Measurements from ENCODE around the gene PWWP2B.
A peak's percentile ranks its signal among the peaks of the same experiment; 100 is the strongest.

PWWP2B gene

DNA sequence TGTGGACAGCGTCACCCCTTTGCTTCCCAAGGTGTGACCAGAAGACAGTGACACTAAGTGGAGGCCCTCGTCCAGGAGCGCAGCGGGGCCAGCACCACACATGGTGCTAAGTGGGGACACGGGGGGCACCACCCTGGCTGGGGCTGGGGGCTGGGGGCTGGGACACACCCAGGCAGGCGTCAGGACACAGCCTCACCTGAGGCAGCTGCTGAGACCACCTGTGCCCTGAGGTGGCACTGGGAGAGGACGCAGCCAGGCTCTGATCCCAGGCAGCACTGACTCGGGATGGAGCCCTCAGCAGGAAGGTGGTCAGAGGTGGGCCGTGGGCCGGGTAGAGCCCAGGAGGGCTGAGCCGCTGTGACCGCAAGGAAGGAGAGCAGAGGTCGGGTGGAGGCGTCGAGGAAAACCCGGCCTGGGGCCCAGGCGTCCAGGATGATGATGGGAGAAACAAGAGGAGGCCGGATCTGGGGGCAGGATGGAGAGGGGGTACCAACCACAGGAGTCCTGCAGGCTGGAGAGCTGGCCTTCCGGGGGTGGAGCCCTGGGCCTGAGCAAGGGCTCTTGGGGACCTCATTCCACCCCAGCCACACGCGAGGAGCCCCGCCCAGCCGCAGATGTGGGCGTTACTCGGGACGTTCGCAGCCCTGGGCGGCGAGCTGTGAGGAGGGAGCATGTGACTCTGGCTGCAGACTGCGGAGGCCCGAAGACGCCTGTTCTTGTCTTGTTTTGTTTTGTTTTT, 42.5 kb upstream of the PWWP2B start:
- FAIRE-seq: no peak
- DNase-seq (ENCODE audit: insufficient read length, low spot score): no peak
- no peak for TF ChIP-seq POLR2A (IDR thresholded peaks at IDR 0.05; ENCODE audit: low read depth, low read length)
- no peak for TF ChIP-seq POLR2AphosphoS5 (IDR thresholded peaks at IDR 0.05; ENCODE audit: low read depth, low read length)
- TF ChIP-seq PAX5 (IDR thresholded peaks at IDR 0.05; ENCODE audit: insufficient read depth, low read length, severe bottlenecking): no peak

DNA sequence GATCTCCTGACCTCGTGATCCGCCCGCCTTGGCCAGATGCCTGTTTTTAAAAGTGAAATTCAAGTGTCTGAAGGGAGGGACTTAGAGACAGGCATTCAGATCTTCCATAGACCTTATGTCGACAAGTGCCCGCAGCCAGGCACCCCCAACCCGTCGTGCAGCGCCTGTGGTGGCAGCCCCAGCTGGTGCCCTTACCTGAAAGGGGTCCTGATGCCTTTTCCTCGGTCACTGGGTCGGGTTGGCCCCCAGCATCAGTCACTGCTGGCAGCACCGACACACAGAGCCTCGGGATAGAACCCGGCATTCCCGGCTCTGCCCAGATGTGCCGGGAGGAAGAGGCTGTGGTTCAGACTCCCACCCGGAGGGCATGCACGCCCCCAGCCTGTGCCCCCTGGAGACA, 41.7 kb upstream of the PWWP2B start:
- FAIRE-seq: no peak
- no peak for DNase-seq (ENCODE audit: insufficient read length, low spot score)
- TF ChIP-seq TAF1 (IDR thresholded peaks at IDR 0.05; ENCODE audit: low read depth, low read length) (no peak), SPI1 (IDR thresholded peaks at IDR 0.05; ENCODE audit: low read depth, low read length) (no peak), POU2F2 (IDR thresholded peaks at IDR 0.05; ENCODE audit: low read depth, low read length) (no peak), POLR2AphosphoS5 (IDR thresholded peaks at IDR 0.05; ENCODE audit: low read depth, low read length) (no peak), PAX5 (IDR thresholded peaks at IDR 0.05; ENCODE audit: insufficient read depth, low read length, severe bottlenecking) (no peak), POLR2A (IDR thresholded peaks at IDR 0.05; ENCODE audit: low read depth, low read length) (no peak)

DNA sequence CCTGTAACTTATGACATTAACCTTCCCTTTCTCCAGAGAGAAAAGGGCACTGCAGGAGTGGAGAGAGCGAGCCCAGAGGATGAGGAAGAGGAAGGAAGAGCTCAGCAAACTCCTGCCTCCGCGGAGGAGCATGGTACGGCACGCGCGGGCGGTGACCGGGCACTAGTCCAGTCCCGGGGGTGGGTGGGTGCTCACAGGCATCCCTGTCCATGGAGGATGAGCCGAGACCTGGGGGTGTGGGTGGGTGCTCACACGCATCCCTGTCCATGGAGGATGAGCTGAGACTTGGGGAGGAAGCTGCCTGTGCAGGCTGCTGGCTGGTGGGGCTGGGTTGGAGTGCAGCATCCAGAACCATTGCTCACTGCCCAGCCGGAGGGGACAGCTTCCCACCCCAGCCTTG, 41.2 kb upstream of the PWWP2B start:
- DNase-seq (ENCODE audit: insufficient read length, low spot score): no peak
- no peak for TF ChIP-seq PAX5 (IDR thresholded peaks at IDR 0.05; ENCODE audit: insufficient read depth, low read length, severe bottlenecking)
- TF ChIP-seq SPI1 (IDR thresholded peaks at IDR 0.05; ENCODE audit: low read depth, low read length): no peak
- no peak for TF ChIP-seq POLR2A (IDR thresholded peaks at IDR 0.05; ENCODE audit: low read depth, low read length)
- TF ChIP-seq TAF1 (IDR thresholded peaks at IDR 0.05; ENCODE audit: low read depth, low read length): no peak
- TF ChIP-seq POLR2AphosphoS5 (IDR thresholded peaks at IDR 0.05; ENCODE audit: low read depth, low read length): no peak
- FAIRE-seq: no peak

DNA sequence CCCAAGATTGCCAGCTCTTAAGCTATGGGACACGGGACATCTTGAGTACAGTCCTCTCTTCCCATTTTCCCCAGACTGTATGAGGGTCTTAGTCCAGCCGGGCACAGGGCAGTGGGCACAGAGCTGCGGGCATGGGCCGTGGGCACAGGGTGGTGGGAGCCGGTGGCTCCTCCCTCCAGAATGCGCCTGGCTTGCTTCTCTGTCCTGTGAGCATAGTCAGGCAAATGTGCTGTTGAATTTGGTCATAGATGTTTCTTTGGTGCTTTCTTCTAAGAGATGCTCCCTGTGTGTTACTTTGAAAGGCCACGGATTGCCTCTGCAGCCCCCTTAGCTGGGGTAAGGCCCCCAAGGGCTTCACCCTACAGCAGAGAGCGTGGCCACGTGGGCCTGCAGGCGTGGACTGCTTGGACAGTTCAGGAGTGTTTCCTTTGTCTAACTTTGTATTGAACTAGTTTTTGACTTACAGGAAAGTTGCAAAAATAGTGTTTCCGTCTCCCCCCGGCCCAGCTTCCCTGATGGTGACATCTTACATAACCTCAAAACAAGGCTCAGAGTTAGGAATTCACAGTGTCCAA, 40.3 kb upstream of the PWWP2B start:
- no peak for DNase-seq (ENCODE audit: insufficient read length, low spot score)
- FAIRE-seq: no peak
- TF ChIP-seq POLR2AphosphoS5 (IDR thresholded peaks at IDR 0.05; ENCODE audit: low read depth, low read length): no peak
- no peak for TF ChIP-seq TAF1 (IDR thresholded peaks at IDR 0.05; ENCODE audit: low read depth, low read length)
- TF ChIP-seq POU2F2 (IDR thresholded peaks at IDR 0.05; ENCODE audit: low read depth, low read length): no peak
- TF ChIP-seq PAX5 (IDR thresholded peaks at IDR 0.05; ENCODE audit: insufficient read depth, low read length, severe bottlenecking): no peak
- no peak for TF ChIP-seq POLR2A (IDR thresholded peaks at IDR 0.05; ENCODE audit: low read depth, low read length)
- TF ChIP-seq SPI1 (IDR thresholded peaks at IDR 0.05; ENCODE audit: low read depth, low read length): no peak

DNA sequence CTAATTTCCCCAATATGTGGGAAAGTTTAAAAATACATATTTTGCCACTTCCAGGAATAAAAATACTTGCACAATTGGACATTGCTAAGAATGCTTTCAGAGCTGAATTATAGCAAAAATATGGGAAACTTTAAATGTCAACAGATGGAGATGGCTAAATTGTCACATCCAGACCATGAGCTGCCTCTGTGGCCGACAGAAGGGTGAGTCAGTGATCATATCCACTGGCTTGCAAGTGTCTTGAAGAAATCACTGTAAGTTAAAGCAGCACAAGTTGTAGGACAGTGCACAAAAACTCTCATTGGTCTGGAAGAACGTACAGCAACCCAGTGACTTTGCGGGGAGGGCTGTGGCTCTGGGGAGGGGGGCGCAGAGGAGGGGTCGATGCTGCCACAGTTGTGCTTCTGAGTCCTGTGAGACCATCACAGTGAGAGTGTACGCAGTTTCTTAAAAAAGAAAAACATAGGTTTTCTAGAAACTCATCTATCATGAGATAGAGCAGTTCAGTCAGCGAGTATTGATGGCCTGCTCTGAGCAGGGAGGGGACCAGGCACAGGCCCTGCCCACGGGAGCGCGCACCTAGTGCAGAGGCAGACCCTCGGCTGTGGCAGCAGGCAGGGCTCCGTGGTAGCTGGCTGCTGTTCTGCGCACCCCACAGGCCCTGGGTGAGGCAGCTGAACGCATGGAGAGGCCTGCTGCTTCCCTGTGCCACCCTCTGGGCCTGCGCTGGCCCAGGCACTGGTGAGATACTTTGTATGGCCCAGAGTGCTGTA, 39.5 kb upstream of the PWWP2B start:
- FAIRE-seq (no peak), DNase-seq (ENCODE audit: insufficient read length, low spot score) (no peak)
- TF ChIP-seq POLR2AphosphoS5 (IDR thresholded peaks at IDR 0.05; ENCODE audit: low read depth, low read length) (no peak), TAF1 (IDR thresholded peaks at IDR 0.05; ENCODE audit: low read depth, low read length) (no peak), POU2F2 (IDR thresholded peaks at IDR 0.05; ENCODE audit: low read depth, low read length) (no peak), SPI1 (IDR thresholded peaks at IDR 0.05; ENCODE audit: low read depth, low read length) (no peak), POLR2A (IDR thresholded peaks at IDR 0.05; ENCODE audit: low read depth, low read length) (no peak), PAX5 (IDR thresholded peaks at IDR 0.05; ENCODE audit: insufficient read depth, low read length, severe bottlenecking) (no peak)

DNA sequence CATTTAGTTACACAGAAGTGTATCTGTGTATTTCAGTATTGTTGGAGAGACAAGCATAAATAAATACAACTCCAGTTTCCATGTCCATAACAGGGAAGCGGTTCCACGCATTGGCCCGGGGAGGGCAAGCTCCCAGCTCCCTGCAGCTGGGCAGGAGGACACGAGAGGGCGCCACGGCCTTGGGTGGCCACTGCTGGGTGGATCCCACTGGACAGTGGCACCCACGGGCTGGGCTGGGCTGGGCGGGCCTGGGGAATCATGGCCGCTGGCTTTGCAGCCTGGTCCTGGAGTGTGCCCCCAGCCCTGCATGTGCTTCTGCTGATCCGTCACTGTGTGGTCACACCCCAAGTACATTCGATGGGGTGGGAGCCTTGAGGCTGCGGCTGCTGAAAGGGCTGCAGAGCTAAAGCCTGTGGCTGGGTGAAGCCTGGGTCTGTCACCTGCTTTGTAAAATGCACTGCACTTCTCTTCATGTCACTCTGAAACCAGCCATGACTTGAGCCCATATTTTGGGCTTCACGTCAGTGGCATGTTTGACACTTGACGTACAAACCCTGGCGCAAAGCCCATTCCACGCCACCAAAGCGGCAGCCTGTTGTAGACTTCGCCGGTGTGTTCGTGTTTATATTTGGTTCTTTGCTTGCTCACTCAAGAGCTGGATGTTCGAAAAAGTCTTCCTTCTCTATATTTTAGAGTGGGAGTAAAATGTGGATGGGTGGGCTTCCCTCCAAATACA, 37.5 kb upstream of the PWWP2B start:
- no peak for TF ChIP-seq POLR2AphosphoS5 (IDR thresholded peaks at IDR 0.05; ENCODE audit: low read depth, low read length)
- no peak for TF ChIP-seq SPI1 (IDR thresholded peaks at IDR 0.05; ENCODE audit: low read depth, low read length)
- TF ChIP-seq TAF1 (IDR thresholded peaks at IDR 0.05; ENCODE audit: low read depth, low read length): no peak
- no peak for TF ChIP-seq POU2F2 (IDR thresholded peaks at IDR 0.05; ENCODE audit: low read depth, low read length)
- TF ChIP-seq POLR2A (IDR thresholded peaks at IDR 0.05; ENCODE audit: low read depth, low read length): no peak
- TF ChIP-seq PAX5 (IDR thresholded peaks at IDR 0.05; ENCODE audit: insufficient read depth, low read length, severe bottlenecking): no peak
- DNase-seq (ENCODE audit: insufficient read length, low spot score) (no peak), FAIRE-seq (no peak)

DNA sequence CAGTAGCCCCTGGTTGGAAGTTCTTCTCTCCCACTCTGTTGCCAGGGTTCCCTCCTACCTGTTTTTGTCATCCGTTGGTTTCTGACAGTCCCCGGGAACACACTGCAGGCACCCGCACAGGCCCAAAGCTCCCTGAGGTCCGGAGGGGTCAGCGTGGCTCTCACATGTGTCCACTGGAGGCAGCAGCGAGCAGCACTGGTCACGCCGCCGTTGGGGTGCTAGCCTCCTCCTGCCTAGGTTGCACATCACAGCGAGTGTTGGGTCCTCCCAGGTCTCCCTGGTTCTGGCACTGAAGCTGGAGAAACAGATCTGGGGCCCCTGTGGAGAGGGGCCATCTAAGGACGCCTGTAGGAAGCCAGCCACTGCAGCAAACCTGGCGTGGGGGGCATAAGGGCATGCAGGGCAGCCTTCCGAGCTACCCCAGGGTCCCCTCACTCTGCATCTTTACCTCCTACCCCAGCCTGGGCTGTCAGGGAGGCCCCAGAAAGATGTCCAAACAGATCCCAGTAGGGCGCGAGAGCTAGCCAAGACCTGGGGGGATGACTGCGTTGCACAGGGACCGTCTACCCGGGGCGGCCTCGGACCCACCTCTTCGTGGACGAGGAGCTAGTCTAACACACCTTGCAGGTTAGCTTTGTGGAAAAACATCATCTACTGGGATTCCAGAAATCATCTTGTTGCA, 36.1 kb upstream of the PWWP2B start:
- TF ChIP-seq POLR2AphosphoS5 (IDR thresholded peaks at IDR 0.05; ENCODE audit: low read depth, low read length) (no peak), POLR2A (IDR thresholded peaks at IDR 0.05; ENCODE audit: low read depth, low read length) (no peak), PAX5 (IDR thresholded peaks at IDR 0.05; ENCODE audit: insufficient read depth, low read length, severe bottlenecking) (no peak), POU2F2 (IDR thresholded peaks at IDR 0.05; ENCODE audit: low read depth, low read length) (no peak), SPI1 (IDR thresholded peaks at IDR 0.05; ENCODE audit: low read depth, low read length) (no peak), TAF1 (IDR thresholded peaks at IDR 0.05; ENCODE audit: low read depth, low read length) (no peak)
- FAIRE-seq: no peak

DNA sequence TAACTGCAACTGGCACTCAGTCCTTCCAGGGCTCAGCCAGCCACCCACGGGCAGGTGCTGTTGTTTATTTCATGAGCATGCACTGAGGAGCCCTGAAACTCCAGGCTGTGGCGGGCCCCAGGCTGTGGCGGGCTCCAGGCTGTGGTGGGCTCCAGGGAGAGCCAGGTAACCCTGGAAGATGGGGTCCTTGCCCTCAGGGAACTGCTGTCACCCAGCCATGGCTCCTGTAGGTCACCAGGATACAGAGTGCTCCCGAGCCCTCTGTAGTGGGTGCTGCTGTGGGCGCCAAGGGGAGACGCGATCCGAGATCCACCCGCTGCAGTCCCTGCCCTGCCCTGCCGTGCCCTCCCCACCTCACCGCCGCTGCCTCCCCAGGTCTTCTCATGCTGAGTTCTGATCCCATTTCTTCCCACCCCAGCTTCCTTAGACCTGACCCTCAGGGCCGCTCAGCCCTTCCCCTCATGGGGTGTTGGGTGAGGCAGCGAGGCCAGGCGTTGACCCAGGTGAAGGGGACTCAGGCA, 35.4 kb upstream of the PWWP2B start:
- DNase-seq (ENCODE audit: insufficient read length, low spot score) (no peak), FAIRE-seq (no peak)
- TF ChIP-seq POLR2AphosphoS5 (IDR thresholded peaks at IDR 0.05; ENCODE audit: low read depth, low read length): no peak
- no peak for TF ChIP-seq POU2F2 (IDR thresholded peaks at IDR 0.05; ENCODE audit: low read depth, low read length)
- TF ChIP-seq SPI1 (IDR thresholded peaks at IDR 0.05; ENCODE audit: low read depth, low read length): no peak
- TF ChIP-seq PAX5 (IDR thresholded peaks at IDR 0.05; ENCODE audit: insufficient read depth, low read length, severe bottlenecking): no peak
- TF ChIP-seq TAF1 (IDR thresholded peaks at IDR 0.05; ENCODE audit: low read depth, low read length): no peak
- TF ChIP-seq POLR2A (IDR thresholded peaks at IDR 0.05; ENCODE audit: low read depth, low read length): no peak

More for the DNA sequence above, 36.1 kb upstream of the PWWP2B start:
- DNase-seq (ENCODE audit: insufficient read length, low spot score): peak; percentile 57

All from GM12891 (cell line).